HEK293T (cell line): ENCODE results near the gene TRAF6.

Experiments used
- ARNT ChIP-seq: fragments of 450-650 bp; IDR thresholded peaks from 2 replicates; pipeline ENCODE4 v1.6.1; 2017; ENCODE audit warnings: mild to moderate bottlenecking
- ELF4 ChIP-seq: fragments of 450-650 bp; IDR thresholded peaks from 2 replicates; pipeline ENCODE4 v1.6.1; 2017; ENCODE audit warnings: antibody characterized with exemption
- FOXK2 ChIP-seq: fragments of 450-650 bp; IDR thresholded peaks from 2 replicates; pipeline ENCODE4 v1.6.1; 2016; ENCODE audit warnings: mild to moderate bottlenecking
- FOXM1 ChIP-seq: fragments of 450-650 bp; IDR thresholded peaks from 2 replicates; pipeline ENCODE4 v1.6.1; 2017; ENCODE audit warnings: mild to moderate bottlenecking, borderline replicate concordance
- HDGF ChIP-seq: fragments of 450-650 bp; IDR thresholded peaks from 2 replicates; pipeline ENCODE4 v1.6.1; 2017; ENCODE audit warnings: antibody characterized with exemption, borderline replicate concordance
- NFRKB ChIP-seq: fragments of 450-650 bp; IDR thresholded peaks from 2 replicates; pipeline ENCODE4 v1.6.1; 2016; ENCODE audit warnings: mild to moderate bottlenecking, moderate library complexity
- SP1 ChIP-seq: fragments of 450-650 bp; IDR thresholded peaks from 2 replicates; pipeline ENCODE4 v1.6.1; 2017
- SUZ12 ChIP-seq: fragments of 450-650 bp; IDR thresholded peaks from 2 replicates; pipeline ENCODE4 v1.6.1; 2016; ENCODE audit warnings: mild to moderate bottlenecking

DNA sequence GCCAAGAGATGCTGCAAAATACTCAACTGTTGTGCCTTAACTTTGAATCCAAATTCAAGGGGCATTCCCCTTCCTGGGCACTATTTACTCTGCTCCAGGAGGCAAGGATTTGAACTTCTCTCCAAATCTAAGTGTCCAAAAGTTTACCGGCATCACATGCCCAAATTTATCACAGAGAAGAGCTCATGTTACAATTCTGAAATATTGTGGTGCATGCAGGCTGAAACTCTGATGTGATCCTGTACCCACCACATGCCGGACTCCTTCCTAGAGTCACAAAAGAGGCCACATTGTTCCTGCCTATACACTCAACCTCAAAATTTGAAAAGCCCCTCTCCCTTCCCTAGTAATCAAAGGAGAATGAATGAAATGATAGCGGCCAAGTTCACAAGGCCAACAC is 1.3 kb downstream of the TRAF6 start:
- TF ChIP-seq SUZ12 (no peak), NFRKB (no peak), HDGF (no peak), ELF4 (no peak), FOXM1 (no peak), SP1 (no peak), FOXK2 (no peak), ARNT (no peak)
